ENCODE data around the gene MMP14.

DNA sequence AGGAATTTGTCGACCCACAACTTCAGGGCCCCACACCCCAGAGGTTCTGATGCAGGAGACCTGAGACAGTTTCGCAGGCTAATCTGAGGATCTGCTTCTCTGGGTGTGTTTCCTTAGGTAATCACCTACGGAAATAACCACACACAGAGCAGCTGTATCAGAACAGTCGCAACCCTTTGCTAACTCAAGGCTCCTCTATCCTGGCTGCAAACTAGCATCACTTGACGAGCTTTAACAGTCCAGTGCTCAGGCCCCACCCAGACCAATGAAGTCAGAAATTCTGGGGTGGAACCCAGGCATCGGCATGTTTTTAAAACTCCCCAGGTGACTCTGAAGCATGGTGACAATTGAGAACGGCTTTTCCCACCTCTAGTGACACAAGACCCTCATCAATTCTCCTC is 41.8 kb upstream of the MMP14 start:
- TF ChIP-seq TAF1 (IDR thresholded peaks at IDR 0.05; ENCODE audit: borderline replicate concordance, insufficient read depth, low read length) (no peak), SIN3A (IDR thresholded peaks at IDR 0.05; ENCODE audit: borderline replicate concordance, insufficient read depth, low read length) (no peak)

Data from PFSK-1 (cell line).